AG04450 (cell line): Measurements from ENCODE around the gene KIAA1671. TPM values are rescaled to one million over a fixed set of nuclear protein-coding genes. Genes with fewer than 3 reads are reported as not detected.

Experiments
- CTCF ChIA-PET: fragments of 300-600, 350-600 bp; formaldehyde crosslinking; extraction: SDS; loops from one replicate; lab custom pipeline; 2022; ENCODE audit warnings: antibody characterized with exemption, inconsistent platforms; lab: Charles Lee
- POLR2A ChIA-PET: fragments of 350-600 bp; formaldehyde crosslinking; extraction: SDS; loops from one replicate; lab custom pipeline; 2021; ENCODE audit warnings: antibody characterized with exemption, inconsistent platforms; lab: Yijun Ruan, JAX
- DNase-seq: peaks from one replicate; pipeline ENCODE4 v3.0.0-alpha.2; 2011; ENCODE audit warnings: low read depth, low spot score
- H3K27ac ChIP-seq: one replicate; pipeline ENCODE4 v1.5.1; 2012; ENCODE audit warnings: low read depth, low read length, control low read depth
- H3K27me3 ChIP-seq: one replicate; pipeline ENCODE4 v1.6.0; 2012; ENCODE audit warnings: low read length; ENCODE audit not compliant: control insufficient read depth, insufficient read depth
- H3K4me3 ChIP-seq: 2 replicates; pipeline ENCODE4 v1.5.1; 2011; ENCODE audit warnings: mild to moderate bottlenecking, low read depth, low read length, control low read depth
- H3K9me3 ChIP-seq: 2 replicates; pipeline ENCODE4 v1.5.1; 2012; ENCODE audit warnings: low read length; ENCODE audit not compliant: control insufficient read depth, insufficient read depth
- CTCF ChIP-seq: IDR thresholded peaks from 2 replicates; pipeline ENCODE4 v1.5.1; 2011; ENCODE audit warnings: low read depth, low read length, control low read depth, inconsistent platforms
- polyA plus RNA-seq: library from polyadenylated mRNA; depleted of rRNA; stranded (reverse); fragments of >200 nt; gene quantifications from 2 replicates; pipeline ENCODE4 v1.2.3, GENCODE V29; 2011

The KIAA1671 gene
- polyA plus RNA-seq, 1 experiment: 0.02 TPM

DNA sequence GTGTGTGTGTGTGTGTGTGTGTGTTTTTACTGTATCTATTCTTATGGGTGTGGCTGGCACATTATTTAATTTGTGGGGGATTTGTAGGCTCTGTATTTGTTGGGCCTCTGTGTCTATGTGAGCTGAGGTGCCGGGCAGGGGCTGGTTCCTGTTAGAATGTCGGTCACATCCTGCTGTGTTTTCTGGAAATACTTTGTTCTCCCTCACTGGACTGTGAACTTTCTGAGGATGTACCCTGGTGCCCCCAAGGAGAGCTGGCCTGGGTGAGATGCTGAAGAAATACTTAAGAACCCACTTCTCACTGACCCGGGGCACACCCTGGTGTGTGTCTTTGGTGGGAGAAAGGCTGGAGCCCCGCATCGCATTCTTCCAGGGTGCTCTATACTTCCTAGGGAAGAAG is 28.6 kb downstream of the KIAA1671 start:
- DNase-seq: no peak
- H3K27ac ChIP-seq: no peak overlapping the region
- no peak for TF ChIP-seq CTCF
- ChIA-PET CTCF (no interaction called here), POLR2A (no interaction called here)
- H3K27me3 ChIP-seq: no peaks in the 10 kb centered on the region
- no peak overlapping the region for H3K4me3 ChIP-seq
- no peaks in the 10 kb centered on the region for H3K9me3 ChIP-seq

- no peak for DNase-seq
- TF ChIP-seq CTCF: no peak
- no peak overlapping the region for H3K27ac ChIP-seq
- H3K4me3 ChIP-seq: no peak overlapping the region
- CTCF ChIA-PET: no interaction called here
- POLR2A ChIA-PET: no interaction called here
- no peaks in the 10 kb centered on the region for H3K27me3 ChIP-seq
- H3K9me3 ChIP-seq: no peaks in the 10 kb centered on the region
These were observed 29.1 kb downstream of the KIAA1671 start for GRCh38 chr22:24981656-24982055.

- DNase-seq: no peak
These were observed 30.0 kb downstream of the KIAA1671 start for GRCh38 chr22:24982301-24983056.

DNA sequence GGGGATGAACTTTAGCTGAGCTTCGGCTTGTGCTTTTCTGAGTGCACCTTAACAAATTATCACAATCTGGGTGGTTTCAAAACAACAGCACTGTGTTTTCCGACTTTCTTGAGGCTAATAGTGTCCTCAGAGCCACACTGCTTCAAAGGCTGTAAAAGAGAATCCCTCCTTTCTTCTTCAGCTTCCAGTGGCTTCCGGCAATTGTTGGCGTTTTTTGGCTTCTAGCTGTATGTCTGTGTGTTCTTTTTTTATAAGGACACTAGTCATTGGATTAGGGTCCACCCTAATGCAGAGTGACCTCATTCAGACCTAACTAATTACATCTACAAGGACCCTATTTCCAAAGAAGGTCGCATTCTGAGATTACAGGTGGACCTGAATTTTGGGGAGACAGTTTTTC is 30.6 kb downstream of the KIAA1671 start:
- Histone ChIP-seq H3K27me3 (no peaks in the 10 kb centered on the region), H3K9me3 (no peaks in the 10 kb centered on the region), H3K27ac (no peak overlapping the region), H3K4me3 (no peak overlapping the region)
- ChIA-PET CTCF (interaction anchor here (0.6 kb wide), 1 partner anchor 477 kb away, joined by 4 read pairs; no protein-coding TSS in a partner anchor), POLR2A (interaction anchor here (0.6 kb wide), 1 partner anchor 346 kb away, joined by 6 read pairs; no protein-coding TSS in a partner anchor)
- no peak for TF ChIP-seq CTCF
- no peak for DNase-seq

More at GRCh38 chr22:24982301-24983056, 30.0 kb downstream of the KIAA1671 start:
- no peak overlapping the region for H3K4me3 ChIP-seq
- ChIA-PET CTCF (no interaction called here), POLR2A (interaction anchor here (0.6 kb wide), 1 partner anchor 345 kb away, joined by 6 read pairs; no protein-coding TSS in a partner anchor)
- no peak overlapping the region for H3K27ac ChIP-seq
- H3K27me3 ChIP-seq: no peaks in the 10 kb centered on the region
- no peaks in the 10 kb centered on the region for H3K9me3 ChIP-seq
- TF ChIP-seq CTCF: no peak

- Histone ChIP-seq H3K4me3 (no peak overlapping the region), H3K9me3 (no peaks in the 10 kb centered on the region), H3K27ac (no peak overlapping the region), H3K27me3 (no peaks in the 10 kb centered on the region)
- CTCF ChIA-PET: interaction anchor here (1.2 kb wide), 1 partner anchor 181 kb away, joined by 4 read pairs; no protein-coding TSS in a partner anchor
- TF ChIP-seq CTCF: no peak
- no peak for DNase-seq
- POLR2A ChIA-PET: no interaction called here
These were observed 31.6 kb downstream of the KIAA1671 start for GRCh38 chr22:24984122-24984521.
